OCI-LY7 (cell line): ENCODE measurements around the gene HIP1R. TPM values are rescaled to one million over a fixed set of nuclear protein-coding genes. Genes with fewer than 3 reads are reported as not detected.
A peak's percentile ranks its signal among the peaks of the same experiment; 100 is the strongest.

Source experiments
- BruUV-seq: library from RNA; stranded (reverse); fragments of 400-500 nt; replicated peaks from 2 replicates; lab custom pipeline; 2021; lab: Mats Ljungman, UMichigan
- CTCF ChIA-PET: fragments of 300-600 bp; sonication (Branson Sonifier 250); formaldehyde crosslinking; loops from one replicate; lab custom pipeline; 2022; ENCODE audit warnings: antibody characterized with exemption; ENCODE audit not compliant: unreplicated experiment; lab: Charles Lee
- POLR2A ChIA-PET: fragments of 300-600 bp; sonication (Branson Sonifier 250); formaldehyde crosslinking; loops from one replicate; lab custom pipeline; 2022; ENCODE audit warnings: antibody characterized with exemption; lab: Charles Lee
- DNase-seq: peaks from one replicate; pipeline ENCODE4 v3.0.0-alpha.2; 2015; ENCODE audit warnings: low spot score
- H2AFZ ChIP-seq: fragments of 200-600 bp; sonication (generic), shearing (Covaris generic); 2 replicates; pipeline ENCODE4 v1.6.1; 2014; ENCODE audit warnings: mild to moderate bottlenecking, antibody characterized with exemption, low read length, moderate library complexity
- H3K27ac ChIP-seq: fragments of 200-600 bp; sonication (generic); 2 replicates; pipeline ENCODE4 v1.5.1; 2014; ENCODE audit warnings: mixed run types, low read depth, mild to moderate bottlenecking, moderate library complexity, low read length, inconsistent platforms; ENCODE audit not compliant: poor library complexity, severe bottlenecking
- H3K36me3 ChIP-seq: fragments of 200-600 bp; sonication (generic); 2 replicates; pipeline ENCODE4 v1.6.1; 2014; ENCODE audit warnings: mild to moderate bottlenecking, antibody characterized with exemption, low read length, moderate library complexity, mixed read lengths; ENCODE audit not compliant: insufficient read depth
- H3K4me1 ChIP-seq: fragments of 200-600 bp; sonication (generic); 2 replicates; pipeline ENCODE4 v1.5.1; 2014; ENCODE audit warnings: mild to moderate bottlenecking, low read length; ENCODE audit not compliant: insufficient read depth, poor library complexity, severe bottlenecking
- H3K4me2 ChIP-seq: fragments of 200-600 bp; sonication (generic); 2 replicates; pipeline ENCODE4 v1.6.1; 2014; ENCODE audit warnings: mild to moderate bottlenecking, low read length
- H3K4me3 ChIP-seq: fragments of 200-600 bp; sonication (generic); 2 replicates; pipeline ENCODE4 v1.5.1; 2014; ENCODE audit warnings: mild to moderate bottlenecking, low read depth, low read length; ENCODE audit not compliant: poor library complexity, severe bottlenecking
- H3K79me2 ChIP-seq: fragments of 200-600 bp; sonication (generic); 2 replicates; pipeline ENCODE4 v1.6.1; 2016; ENCODE audit warnings: low read depth, mild to moderate bottlenecking, low read length, moderate library complexity, mixed read lengths; ENCODE audit not compliant: insufficient read depth
- H3K9me2 ChIP-seq: fragments of 200-600 bp; sonication (generic); 2 replicates; pipeline ENCODE4 v1.6.1; 2016; ENCODE audit warnings: mild to moderate bottlenecking, low read length, mixed read lengths; ENCODE audit not compliant: insufficient read depth
- H3K9me3 ChIP-seq: fragments of 200-600 bp; sonication (generic); 2 replicates; pipeline ENCODE4 v1.6.1; 2014; ENCODE audit warnings: mild to moderate bottlenecking, mixed run types, low read length, mixed read lengths
- H4K20me1 ChIP-seq: fragments of 200-600 bp; sonication (generic); 2 replicates; pipeline ENCODE4 v1.6.1; 2014; ENCODE audit warnings: mild to moderate bottlenecking, antibody characterized with exemption, low read length, moderate library complexity, mixed read lengths; ENCODE audit not compliant: insufficient read depth
- EZH2phosphoT487 ChIP-seq: fragments of 200-600 bp; sonication (generic); IDR thresholded peaks from 2 replicates; pipeline ENCODE4 v1.6.1; 2018; ENCODE audit warnings: low read depth, borderline replicate concordance, mild to moderate bottlenecking, mixed run types, antibody characterized with exemption, low read length, moderate library complexity, mixed read lengths
- intact Hi-C: fragments of 100-400 bp; cut with micrococcal nuclease; formaldehyde crosslinking; loops from one replicate; pipeline ENCODE4 v1.10.0; 2022; ENCODE audit not compliant: unreplicated experiment
- total RNA-seq, 2 experiments: library from RNA; depleted of rRNA in 1 of 2; stranded (reverse); fragments of >200 nt in 1 of 2; shearing (Covaris generic) in 1 of 2; gene quantifications; 2 replicates each; pipeline ENCODE4 v1.2.3, GENCODE V29; 2014 to 2022
- TF ChIP-seq, protein P1 (sequence below): fragments of 200-600 bp; sonication (generic); conservative IDR thresholded peaks from 2 replicates; pipeline ENCODE4 v1.5.1; 2014; ENCODE audit warnings: mild to moderate bottlenecking, antibody characterized with exemption, low read length, moderate library complexity, mixed read lengths

The HIP1R gene
- total RNA-seq, 2 experiments from 2014 or later: 56.5 to 66.4 TPM

GRCh38 chr12:122871851-122872780 is 36.9 kb downstream of the HIP1R start:
- Histone ChIP-seq H4K20me1 (no peaks in the 10 kb centered on the region), H3K36me3 (no peaks in the 10 kb centered on the region), H3K79me2 (no peaks in the 10 kb centered on the region), H3K9me3 (no peaks in the 10 kb centered on the region), H3K9me2 (no peaks in the 10 kb centered on the region), H3K4me2 (peak overlapping the region; percentile 85), H3K4me1 (peaks cover 62% of the 10 kb centered on the region), H3K27ac (peak overlapping the region; percentile 52), H2AFZ (peak overlapping the region; percentile 80), H3K4me3 (peak overlapping the region; percentile 67)
- POLR2A ChIA-PET: interaction anchor here (0.6 to 2.0 kb wide), 9 partner anchors 9 to 337 kb away, joined by 3 to 9 read pairs (median 4); partner anchors contain the start of gene OGFOD2
- TF ChIP-seq, protein P1, sequence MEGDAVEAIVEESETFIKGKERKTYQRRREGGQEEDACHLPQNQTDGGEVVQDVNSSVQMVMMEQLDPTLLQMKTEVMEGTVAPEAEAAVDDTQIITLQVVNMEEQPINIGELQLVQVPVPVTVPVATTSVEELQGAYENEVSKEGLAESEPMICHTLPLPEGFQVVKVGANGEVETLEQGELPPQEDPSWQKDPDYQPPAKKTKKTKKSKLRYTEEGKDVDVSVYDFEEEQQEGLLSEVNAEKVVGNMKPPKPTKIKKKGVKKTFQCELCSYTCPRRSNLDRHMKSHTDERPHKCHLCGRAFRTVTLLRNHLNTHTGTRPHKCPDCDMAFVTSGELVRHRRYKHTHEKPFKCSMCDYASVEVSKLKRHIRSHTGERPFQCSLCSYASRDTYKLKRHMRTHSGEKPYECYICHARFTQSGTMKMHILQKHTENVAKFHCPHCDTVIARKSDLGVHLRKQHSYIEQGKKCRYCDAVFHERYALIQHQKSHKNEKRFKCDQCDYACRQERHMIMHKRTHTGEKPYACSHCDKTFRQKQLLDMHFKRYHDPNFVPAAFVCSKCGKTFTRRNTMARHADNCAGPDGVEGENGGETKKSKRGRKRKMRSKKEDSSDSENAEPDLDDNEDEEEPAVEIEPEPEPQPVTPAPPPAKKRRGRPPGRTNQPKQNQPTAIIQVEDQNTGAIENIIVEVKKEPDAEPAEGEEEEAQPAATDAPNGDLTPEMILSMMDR: no peak
- no peak for TF ChIP-seq EZH2phosphoT487
- DNase-seq: peak; percentile 75
- BruUV-seq: no TSS peak
- CTCF ChIA-PET: interaction anchor here (0.6 kb wide), 1 partner anchor 16 kb away, joined by 4 read pairs; no protein-coding TSS in a partner anchor
- intact Hi-C loops: no loop called here

DNA sequence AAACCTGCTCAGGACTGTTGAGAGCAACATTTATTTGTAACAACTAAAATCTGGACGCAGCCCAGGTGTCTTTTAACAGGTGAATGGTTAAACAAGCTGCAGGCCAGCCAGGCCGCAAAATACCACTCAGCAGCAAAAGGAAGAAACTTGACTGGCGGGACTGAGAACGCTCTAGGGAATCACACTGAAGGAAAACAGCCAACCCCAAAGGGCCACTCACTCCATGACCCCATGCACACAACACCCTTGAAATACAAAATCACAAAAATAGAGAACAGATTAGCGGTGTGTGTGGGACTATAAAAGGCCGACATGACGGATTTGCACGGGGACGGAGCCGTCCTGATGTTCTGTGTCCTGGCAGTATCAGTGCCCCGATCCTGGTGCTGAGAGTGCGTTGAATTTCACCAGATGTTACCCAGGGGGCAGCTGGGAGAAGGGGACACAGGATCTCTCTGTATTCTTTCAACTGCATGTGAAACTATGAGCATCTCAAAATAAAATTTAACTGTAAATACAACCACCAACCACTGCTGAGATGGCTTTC is 37.6 kb downstream of the HIP1R start:
- TF ChIP-seq, protein P1: no peak
- no peak for TF ChIP-seq EZH2phosphoT487
- no peaks in the 10 kb centered on the region for H3K79me2 ChIP-seq
- H2AFZ ChIP-seq: peak overlapping the region; percentile 80; the same call in 1 of the 2 replicates
- CTCF ChIA-PET: no interaction called here
- no peak for DNase-seq
- H3K9me2 ChIP-seq: no peaks in the 10 kb centered on the region
- no TSS peak for BruUV-seq
- peaks cover 62% of the 10 kb centered on the region for H3K4me1 ChIP-seq
- peak overlapping the region; percentile 52 for H3K27ac ChIP-seq
- H4K20me1 ChIP-seq: no peaks in the 10 kb centered on the region
- peak overlapping the region; percentile 85 for H3K4me2 ChIP-seq
- H3K36me3 ChIP-seq: no peaks in the 10 kb centered on the region
- POLR2A ChIA-PET: interaction anchor here (0.9 to 2.0 kb wide), 3 partner anchors 13 to 336 kb away, joined by 3 to 7 read pairs (median 6); no protein-coding TSS in a partner anchor
- H3K9me3 ChIP-seq: no peaks in the 10 kb centered on the region
- intact Hi-C loops: no loop called here
- H3K4me3 ChIP-seq: peak overlapping the region; percentile 67
